PFSK-1 (cell line): ENCODE data around the gene TNFAIP1.

ENCODE experiments used
- FOXP2 ChIP-seq: optimal IDR thresholded peaks from 2 replicates; pipeline ENCODE3; 2011; ENCODE audit warnings: borderline replicate concordance, control low read depth, inconsistent platforms; ENCODE audit not compliant: insufficient read depth; ENCODE audit errors: extremely low read length, extremely low read depth
- POLR2AphosphoS5 ChIP-seq: IDR thresholded peaks from 2 replicates; pipeline ENCODE4 v1.6.1; 2012; ENCODE audit warnings: low read depth, mild to moderate bottlenecking, control low read depth, low read length, moderate library complexity
- SIN3A ChIP-seq: IDR thresholded peaks from 2 replicates; pipeline ENCODE4 v1.6.1; 2012; ENCODE audit warnings: mild to moderate bottlenecking, low read length, moderate library complexity, borderline replicate concordance; ENCODE audit not compliant: insufficient read depth
- TAF1 ChIP-seq: IDR thresholded peaks from 2 replicates; pipeline ENCODE4 v1.6.1; 2012; ENCODE audit warnings: low read length, control low read depth, borderline replicate concordance; ENCODE audit not compliant: insufficient read depth
- TF ChIP-seq, protein P1 (sequence below), 2 experiments: IDR thresholded peaks; 2 replicates each; pipeline versions ENCODE4 v1.6.1 to v1.8.0; 2011 to 2012; ENCODE audit warnings: low read depth in 2 of 2, low read length in 2 of 2, control low read depth in 1 of 2, inconsistent platforms in 1 of 2, mild to moderate bottlenecking in 1 of 2, moderate library complexity in 1 of 2; ENCODE audit not compliant: insufficient read depth in 1 of 2

Gene TNFAIP1

DNA sequence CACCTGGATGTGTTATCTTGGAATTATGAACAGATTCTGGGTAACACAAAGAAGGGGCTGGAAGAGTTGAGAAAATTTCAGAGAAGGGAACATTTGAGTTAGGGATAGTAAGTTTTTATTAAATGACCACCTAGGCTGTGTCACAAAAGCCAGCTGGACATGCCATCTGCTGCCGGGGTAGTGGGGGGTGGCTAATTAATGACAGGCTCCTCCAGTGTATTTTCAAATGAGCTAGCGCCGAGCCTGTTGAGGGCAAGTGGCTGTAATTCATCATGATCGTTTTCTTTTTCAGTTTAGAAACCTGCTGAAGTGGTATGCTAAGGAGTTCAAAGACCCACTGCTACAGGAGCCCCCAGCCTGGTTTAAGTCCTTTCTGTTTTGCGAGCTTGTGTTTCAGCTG lies 10.3 kb upstream of the TNFAIP1 start:
- no peak for TF ChIP-seq TAF1
- TF ChIP-seq, protein P1, sequence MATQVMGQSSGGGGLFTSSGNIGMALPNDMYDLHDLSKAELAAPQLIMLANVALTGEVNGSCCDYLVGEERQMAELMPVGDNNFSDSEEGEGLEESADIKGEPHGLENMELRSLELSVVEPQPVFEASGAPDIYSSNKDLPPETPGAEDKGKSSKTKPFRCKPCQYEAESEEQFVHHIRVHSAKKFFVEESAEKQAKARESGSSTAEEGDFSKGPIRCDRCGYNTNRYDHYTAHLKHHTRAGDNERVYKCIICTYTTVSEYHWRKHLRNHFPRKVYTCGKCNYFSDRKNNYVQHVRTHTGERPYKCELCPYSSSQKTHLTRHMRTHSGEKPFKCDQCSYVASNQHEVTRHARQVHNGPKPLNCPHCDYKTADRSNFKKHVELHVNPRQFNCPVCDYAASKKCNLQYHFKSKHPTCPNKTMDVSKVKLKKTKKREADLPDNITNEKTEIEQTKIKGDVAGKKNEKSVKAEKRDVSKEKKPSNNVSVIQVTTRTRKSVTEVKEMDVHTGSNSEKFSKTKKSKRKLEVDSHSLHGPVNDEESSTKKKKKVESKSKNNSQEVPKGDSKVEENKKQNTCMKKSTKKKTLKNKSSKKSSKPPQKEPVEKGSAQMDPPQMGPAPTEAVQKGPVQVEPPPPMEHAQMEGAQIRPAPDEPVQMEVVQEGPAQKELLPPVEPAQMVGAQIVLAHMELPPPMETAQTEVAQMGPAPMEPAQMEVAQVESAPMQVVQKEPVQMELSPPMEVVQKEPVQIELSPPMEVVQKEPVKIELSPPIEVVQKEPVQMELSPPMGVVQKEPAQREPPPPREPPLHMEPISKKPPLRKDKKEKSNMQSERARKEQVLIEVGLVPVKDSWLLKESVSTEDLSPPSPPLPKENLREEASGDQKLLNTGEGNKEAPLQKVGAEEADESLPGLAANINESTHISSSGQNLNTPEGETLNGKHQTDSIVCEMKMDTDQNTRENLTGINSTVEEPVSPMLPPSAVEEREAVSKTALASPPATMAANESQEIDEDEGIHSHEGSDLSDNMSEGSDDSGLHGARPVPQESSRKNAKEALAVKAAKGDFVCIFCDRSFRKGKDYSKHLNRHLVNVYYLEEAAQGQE (IDR thresholded peaks at IDR 0.05; ENCODE audit: insufficient read depth in 1 of 2, low read depth in 2 of 2, low read length in 2 of 2) = no peak
- no peak for TF ChIP-seq SIN3A
- no peak for TF ChIP-seq FOXP2
- no peak for TF ChIP-seq POLR2AphosphoS5

DNA sequence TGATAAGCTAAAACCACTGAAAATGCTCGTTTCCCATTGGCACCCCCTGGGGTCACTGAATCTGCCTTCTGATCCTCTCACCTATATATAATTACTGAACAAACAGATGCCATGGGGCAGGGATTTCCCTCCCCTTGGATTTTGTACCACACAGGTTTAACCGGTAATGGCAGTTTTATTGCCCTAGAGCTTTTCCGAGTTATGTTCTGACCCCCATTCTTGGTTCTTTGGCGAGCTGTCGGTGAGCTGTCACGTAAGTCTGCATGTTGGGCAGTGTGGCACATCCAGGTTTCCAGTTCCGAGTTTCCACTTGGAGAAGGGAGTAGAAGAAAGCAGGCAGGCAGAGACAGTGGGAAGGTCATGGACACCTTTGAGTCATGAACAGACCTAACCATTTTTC lies 9.4 kb upstream of the TNFAIP1 start:
- TF ChIP-seq, protein P1 (IDR thresholded peaks at IDR 0.05; ENCODE audit: insufficient read depth in 1 of 2, low read depth in 2 of 2, low read length in 2 of 2) = no peak
- TF ChIP-seq TAF1 = no peak
- no peak for TF ChIP-seq SIN3A
- no peak for TF ChIP-seq FOXP2
- no peak for TF ChIP-seq POLR2AphosphoS5

DNA sequence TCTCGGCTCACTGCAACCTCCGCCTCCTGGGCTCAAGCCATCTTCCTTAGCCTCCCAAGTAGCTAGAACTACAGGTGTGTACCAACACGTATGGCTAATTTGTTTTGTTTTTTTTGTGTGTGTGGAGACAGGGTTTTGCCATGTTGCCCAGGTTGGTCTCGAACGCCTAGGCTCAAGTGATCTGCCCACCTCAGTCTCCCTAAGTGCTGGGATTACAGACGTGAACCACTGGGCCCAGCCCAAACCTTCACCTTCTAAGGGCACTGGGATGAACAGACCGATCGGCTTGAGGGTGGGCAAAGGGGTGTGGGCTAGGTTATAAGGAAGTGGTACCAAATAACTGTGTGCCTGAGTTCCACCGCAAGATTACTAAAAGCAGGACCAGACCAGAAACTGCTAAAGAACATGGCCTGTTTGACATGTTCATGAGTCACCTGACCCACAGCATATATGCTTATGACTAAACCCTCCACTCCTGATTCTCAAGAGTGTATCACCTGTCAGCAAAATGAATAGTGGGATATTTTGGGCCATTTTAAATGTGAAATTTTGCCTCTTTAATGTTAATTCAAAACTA lies 8.4 kb upstream of the TNFAIP1 start:
- TF ChIP-seq POLR2AphosphoS5 = no peak
- TF ChIP-seq, protein P1 (IDR thresholded peaks at IDR 0.05; ENCODE audit: insufficient read depth in 1 of 2, low read depth in 2 of 2, low read length in 2 of 2) = no peak
- TF ChIP-seq FOXP2 = no peak
- TF ChIP-seq TAF1 = no peak
- TF ChIP-seq SIN3A = no peak

DNA sequence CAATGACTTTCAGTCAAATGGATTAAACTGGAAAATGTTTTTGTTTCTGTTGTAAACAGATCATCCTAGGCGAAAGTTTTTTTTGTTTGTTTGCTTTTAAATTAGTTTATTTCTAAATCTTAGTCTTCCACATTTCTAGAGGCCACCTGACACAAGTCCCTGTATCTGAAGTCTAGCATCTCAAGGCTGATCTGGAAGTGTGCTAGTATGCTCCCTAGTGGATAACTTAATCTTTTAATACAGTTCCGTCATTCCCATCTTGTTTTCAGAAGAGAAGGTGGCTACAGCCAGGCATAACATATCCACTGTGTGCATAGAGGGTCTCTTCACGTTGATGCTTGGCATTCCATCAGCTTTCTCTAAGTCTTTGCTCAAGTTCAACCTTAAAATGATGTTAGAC lies 7.9 kb upstream of the TNFAIP1 start:
- TF ChIP-seq SIN3A (no peak), FOXP2 (no peak), POLR2AphosphoS5 (no peak), TAF1 (no peak)
- TF ChIP-seq, protein P1 (IDR thresholded peaks at IDR 0.05; ENCODE audit: insufficient read depth in 1 of 2, low read depth in 2 of 2, low read length in 2 of 2) = no peak

DNA sequence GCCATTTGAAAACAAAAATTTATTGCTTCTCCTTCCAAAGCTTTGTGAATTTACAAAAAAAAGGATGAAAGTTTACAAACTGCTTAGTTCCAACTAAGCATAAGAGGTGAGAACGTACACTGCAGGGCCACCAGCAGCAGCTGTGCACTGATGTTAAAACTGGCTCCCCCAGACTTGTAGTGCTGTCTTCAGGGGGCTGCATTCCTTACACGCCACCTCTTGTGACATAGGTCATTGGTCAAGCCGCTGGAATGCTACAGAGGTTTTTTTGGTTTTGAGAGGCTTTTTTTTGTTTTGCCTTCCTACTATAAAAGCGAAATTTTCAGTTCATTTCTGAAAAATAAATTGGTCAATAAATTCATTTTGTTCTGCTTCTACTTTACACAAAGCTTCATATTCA lies 7.2 kb upstream of the TNFAIP1 start:
- TF ChIP-seq, protein P1 (IDR thresholded peaks at IDR 0.05; ENCODE audit: insufficient read depth in 1 of 2, low read depth in 2 of 2, low read length in 2 of 2) = no peak
- TF ChIP-seq TAF1 (no peak), SIN3A (no peak), FOXP2 (no peak), POLR2AphosphoS5 (no peak)
